ENCODE data around the gene AJM1. TPM values are rescaled to one million over a fixed set of nuclear protein-coding genes. Genes with fewer than 3 reads are reported as not detected.
A peak's percentile ranks its signal among the peaks of the same experiment; 100 is the strongest.

AJM1 gene
- total RNA-seq, 1 experiment from 2014 or later, result 1.8 TPM

DNA sequence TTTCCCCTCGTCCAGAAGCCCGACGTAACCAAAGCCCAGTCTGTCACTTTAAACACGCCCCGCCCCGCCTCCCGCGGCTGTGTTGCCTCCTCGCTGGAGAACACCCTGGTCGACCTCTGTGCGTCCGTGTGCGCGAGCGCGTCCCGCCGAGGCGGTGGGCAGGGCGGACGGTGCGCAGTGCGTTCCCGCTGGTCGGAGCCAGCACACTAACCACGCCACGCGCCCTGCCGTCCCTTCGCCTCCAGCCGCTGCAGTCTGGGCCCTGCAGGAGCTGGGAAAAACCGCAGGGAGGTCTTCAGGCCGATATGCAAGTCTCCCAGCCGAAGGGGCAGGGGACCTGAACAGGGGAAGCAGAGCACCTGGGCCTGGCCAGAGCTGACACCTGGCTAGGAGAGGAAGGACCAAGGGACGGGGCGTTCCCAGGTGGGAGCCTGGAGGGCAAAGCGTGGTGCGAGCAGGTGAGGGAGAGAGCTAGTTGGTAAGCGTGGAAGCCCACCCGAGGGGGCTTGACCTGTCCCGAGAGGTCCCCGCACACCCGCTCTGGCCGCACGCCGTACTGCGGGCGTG is 5.6 kb downstream of the AJM1 start:
- Histone ChIP-seq H3K79me2 (ENCODE audit: insufficient read depth, low read length) (no peaks in the 10 kb centered on the region), H3K23me2 (ENCODE audit: insufficient read length, low read depth, low read length, poor library complexity, severe bottlenecking) (peaks cover 8% of the 10 kb centered on the region), H4K20me1 (ENCODE audit: control insufficient read depth, insufficient read depth, insufficient read length) (no peaks in the 10 kb centered on the region), H2BK5ac (ENCODE audit: insufficient read length, low read length) (no peak overlapping the region), H3K27me3 (ENCODE audit: insufficient read depth, low read length) (no peaks in the 10 kb centered on the region), H3K56ac (ENCODE audit: insufficient read length, low read depth, low read length) (no peak overlapping the region), H4K8ac (replicated peaks; ENCODE audit: insufficient read length, low read depth, low read length) (no peak overlapping the region), H3K79me1 (ENCODE audit: insufficient read depth, low read depth, low read length, poor library complexity, severe bottlenecking) (no peaks in the 10 kb centered on the region), H3K27ac (ENCODE audit: insufficient read length, low read depth, low read length) (no peak overlapping the region), H4K5ac (ENCODE audit: insufficient read length, low read depth, low read length) (no peak overlapping the region), H3K9ac (ENCODE audit: extremely low read depth, insufficient read length, low read length) (peak overlapping the region; percentile 49), H3K18ac (ENCODE audit: insufficient read length, low read depth, low read length) (no peak overlapping the region), H3K9me3 (ENCODE audit: control insufficient read depth, low read depth, low read length) (no peaks in the 10 kb centered on the region), H3T11ph (ENCODE audit: low read length) (no peak overlapping the region), H3K14ac (ENCODE audit: insufficient read depth, low read length) (peak overlapping the region; percentile 25; the same call in 1 of the 2 replicates), H3K4me1 (ENCODE audit: insufficient read depth, low read length) (no peaks in the 10 kb centered on the region), H2AK5ac (ENCODE audit: insufficient read length, low read length) (no peak overlapping the region), H4K91ac (ENCODE audit: insufficient read length, low read depth, low read length) (no peak overlapping the region), H2AFZ (ENCODE audit: low read length) (no peak overlapping the region), H2BK120ac (ENCODE audit: low read depth, low read length, poor library complexity, severe bottlenecking) (no peak overlapping the region), H2BK15ac (ENCODE audit: low read depth, low read length) (no peak overlapping the region), H3K23ac (ENCODE audit: insufficient read length, low read depth, low read length) (no peak overlapping the region), H3K4me2 (ENCODE audit: insufficient read depth, insufficient read length, low read length) (peak overlapping the region; percentile 78), H2BK12ac (ENCODE audit: insufficient read length, low read depth, low read length) (no peak overlapping the region), H2BK20ac (ENCODE audit: low read depth, low read length, poor library complexity, severe bottlenecking) (no peak overlapping the region), H3K4ac (ENCODE audit: low read depth, low read length) (no peak overlapping the region)
- H3K36me3 Mint-ChIP-seq (ENCODE audit: insufficient read depth in 1 of 3, low read depth in 3 of 3), result peaks cover 0 to 12% (median 10%) of the 10 kb centered on the region in 3 experiments; a peak in 4 of 7 replicates
- DNase-seq, result peak; percentile 84
- no CpG with 5 or more reads among the region's 48 CpGs for WGBS (ENCODE audit: extremely low coverage, insufficient read length, low lambda C conversion rate)
- TF ChIP-seq CTCF (conservative IDR thresholded peaks at IDR 0.05), result no peak
- H3K9me3 Mint-ChIP-seq, result no peaks in the 10 kb centered on the region
- H3K4me1 Mint-ChIP-seq, result peaks cover 2 to 9% of the 10 kb centered on the region in 2 experiments; a peak in 3 of 4 replicates
- peaks cover 2% of the 10 kb centered on the region for H3K27me3 Mint-ChIP-seq (ENCODE audit: low read depth)
- H3K27ac Mint-ChIP-seq, result peak overlapping the region in 2 of 3 experiments; percentile 83 to 94; a peak in 4 of 7 replicates
- peak overlapping the region; percentile 91 to 93 for H3K4me3 Mint-ChIP-seq
